HEK293 (cell line): ENCODE data around the gene KRT39.
"Not testable (repeated sequence)": the region's sequence is repeated elsewhere in the genome, so short reads cannot be mapped to it uniquely, and the experiment has no call there.

Experiments
- KLF16 ChIP-seq: fragments of 450-650 bp; formaldehyde crosslinking; IDR thresholded peaks from 2 replicates; pipeline ENCODE4 v1.5.1; 2017; ENCODE audit warnings: missing biosample characterization, missing genetic modification characterization
- KLF9 ChIP-seq: fragments of 450-650 bp; formaldehyde crosslinking; IDR thresholded peaks from 2 replicates; pipeline ENCODE4 v1.5.1; 2016; ENCODE audit warnings: missing biosample characterization, missing genetic modification characterization, low read depth
- OVOL3 ChIP-seq: fragments of 450-650 bp; formaldehyde crosslinking; IDR thresholded peaks from 2 replicates; pipeline ENCODE4 v1.5.1; 2016; ENCODE audit warnings: missing biosample characterization, missing genetic modification characterization
- TCF7L2 ChIP-seq: IDR thresholded peaks from 2 replicates; pipeline ENCODE4 v1.6.1; 2011; ENCODE audit warnings: low read depth, mild to moderate bottlenecking, inconsistent platforms, low read length, moderate library complexity, borderline replicate concordance
- ZNF121 ChIP-seq: fragments of 450-650 bp; formaldehyde crosslinking; IDR thresholded peaks from 2 replicates; pipeline ENCODE4 v1.5.1; 2016; ENCODE audit warnings: missing biosample characterization, missing genetic modification characterization
- ZNF23 ChIP-seq: fragments of 450-650 bp; formaldehyde crosslinking; IDR thresholded peaks from 2 replicates; pipeline ENCODE4 v1.5.1; 2016; ENCODE audit warnings: missing biosample characterization, missing genetic modification characterization, borderline replicate concordance
- ZNF341 ChIP-seq: fragments of 450-650 bp; formaldehyde crosslinking; IDR thresholded peaks from 2 replicates; pipeline ENCODE4; 2016; ENCODE audit warnings: low read depth, missing biosample characterization, missing genetic modification characterization
- ZNF658 ChIP-seq: fragments of 450-650 bp; formaldehyde crosslinking; IDR thresholded peaks from 2 replicates; pipeline ENCODE4; 2016; ENCODE audit warnings: missing biosample characterization, missing genetic modification characterization
- TF ChIP-seq, protein P1 (sequence below): fragments of 450-650 bp; formaldehyde crosslinking; IDR thresholded peaks from 2 replicates; pipeline ENCODE4 v1.5.1; 2016; ENCODE audit warnings: missing biosample characterization, missing genetic modification characterization
- TF ChIP-seq, protein P2 (sequence below): fragments of 450-650 bp; formaldehyde crosslinking; IDR thresholded peaks from 2 replicates; pipeline ENCODE4 v1.5.1; 2016; ENCODE audit warnings: missing biosample characterization, missing genetic modification characterization
- TF ChIP-seq, protein P3 (sequence below): fragments of 450-650 bp; formaldehyde crosslinking; conservative IDR thresholded peaks from 2 replicates; pipeline ENCODE4 v1.5.1; 2016; ENCODE audit warnings: low read depth, missing biosample characterization, missing genetic modification characterization
- TF ChIP-seq, protein P4 (sequence below): fragments of 450-650 bp; formaldehyde crosslinking; conservative IDR thresholded peaks from 2 replicates; pipeline ENCODE4 v1.5.1; 2016; ENCODE audit warnings: low read depth, missing biosample characterization, missing genetic modification characterization
- TF ChIP-seq, protein P5 (sequence below): sonication (generic); formaldehyde crosslinking; IDR thresholded peaks from 2 replicates; pipeline ENCODE4 v1.8.1; 2022; ENCODE audit warnings: mild to moderate bottlenecking, moderate library complexity, missing genetic modification reagents

DNA sequence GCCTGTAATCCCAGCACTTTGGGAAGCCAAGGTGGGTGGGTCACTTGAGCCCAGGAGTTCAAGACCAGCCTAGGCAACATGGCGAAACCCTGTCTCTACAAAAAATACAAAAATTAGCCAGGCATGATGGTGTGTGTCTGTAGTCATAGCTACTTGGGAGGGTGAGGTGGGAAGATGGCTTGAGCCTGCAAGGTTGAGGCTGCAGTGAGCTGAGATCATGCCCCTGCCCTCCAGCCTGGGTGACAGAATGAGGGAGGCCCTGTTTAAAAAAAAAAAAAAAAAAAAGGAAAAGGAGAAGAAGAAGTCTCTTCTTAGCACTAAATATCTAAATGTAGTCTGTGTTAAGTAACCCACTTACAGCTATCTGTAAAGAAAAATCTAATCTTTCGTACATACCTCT is 49.6 kb downstream of the KRT39 start:
- not testable (repeated sequence) for TF ChIP-seq ZNF658 (tag by site-specific recombination); KLF9 (tag by site-specific recombination); KLF16; ZNF23; ZNF121 (tag by site-specific recombination); TCF7L2; OVOL3; ZNF341 (tag by site-specific recombination)
- TF ChIP-seq, protein P1, sequence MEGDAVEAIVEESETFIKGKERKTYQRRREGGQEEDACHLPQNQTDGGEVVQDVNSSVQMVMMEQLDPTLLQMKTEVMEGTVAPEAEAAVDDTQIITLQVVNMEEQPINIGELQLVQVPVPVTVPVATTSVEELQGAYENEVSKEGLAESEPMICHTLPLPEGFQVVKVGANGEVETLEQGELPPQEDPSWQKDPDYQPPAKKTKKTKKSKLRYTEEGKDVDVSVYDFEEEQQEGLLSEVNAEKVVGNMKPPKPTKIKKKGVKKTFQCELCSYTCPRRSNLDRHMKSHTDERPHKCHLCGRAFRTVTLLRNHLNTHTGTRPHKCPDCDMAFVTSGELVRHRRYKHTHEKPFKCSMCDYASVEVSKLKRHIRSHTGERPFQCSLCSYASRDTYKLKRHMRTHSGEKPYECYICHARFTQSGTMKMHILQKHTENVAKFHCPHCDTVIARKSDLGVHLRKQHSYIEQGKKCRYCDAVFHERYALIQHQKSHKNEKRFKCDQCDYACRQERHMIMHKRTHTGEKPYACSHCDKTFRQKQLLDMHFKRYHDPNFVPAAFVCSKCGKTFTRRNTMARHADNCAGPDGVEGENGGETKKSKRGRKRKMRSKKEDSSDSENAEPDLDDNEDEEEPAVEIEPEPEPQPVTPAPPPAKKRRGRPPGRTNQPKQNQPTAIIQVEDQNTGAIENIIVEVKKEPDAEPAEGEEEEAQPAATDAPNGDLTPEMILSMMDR, result not testable (repeated sequence)
- TF ChIP-seq, protein P2, sequence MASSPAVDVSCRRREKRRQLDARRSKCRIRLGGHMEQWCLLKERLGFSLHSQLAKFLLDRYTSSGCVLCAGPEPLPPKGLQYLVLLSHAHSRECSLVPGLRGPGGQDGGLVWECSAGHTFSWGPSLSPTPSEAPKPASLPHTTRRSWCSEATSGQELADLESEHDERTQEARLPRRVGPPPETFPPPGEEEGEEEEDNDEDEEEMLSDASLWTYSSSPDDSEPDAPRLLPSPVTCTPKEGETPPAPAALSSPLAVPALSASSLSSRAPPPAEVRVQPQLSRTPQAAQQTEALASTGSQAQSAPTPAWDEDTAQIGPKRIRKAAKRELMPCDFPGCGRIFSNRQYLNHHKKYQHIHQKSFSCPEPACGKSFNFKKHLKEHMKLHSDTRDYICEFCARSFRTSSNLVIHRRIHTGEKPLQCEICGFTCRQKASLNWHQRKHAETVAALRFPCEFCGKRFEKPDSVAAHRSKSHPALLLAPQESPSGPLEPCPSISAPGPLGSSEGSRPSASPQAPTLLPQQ, result not testable (repeated sequence)
- TF ChIP-seq, protein P3, sequence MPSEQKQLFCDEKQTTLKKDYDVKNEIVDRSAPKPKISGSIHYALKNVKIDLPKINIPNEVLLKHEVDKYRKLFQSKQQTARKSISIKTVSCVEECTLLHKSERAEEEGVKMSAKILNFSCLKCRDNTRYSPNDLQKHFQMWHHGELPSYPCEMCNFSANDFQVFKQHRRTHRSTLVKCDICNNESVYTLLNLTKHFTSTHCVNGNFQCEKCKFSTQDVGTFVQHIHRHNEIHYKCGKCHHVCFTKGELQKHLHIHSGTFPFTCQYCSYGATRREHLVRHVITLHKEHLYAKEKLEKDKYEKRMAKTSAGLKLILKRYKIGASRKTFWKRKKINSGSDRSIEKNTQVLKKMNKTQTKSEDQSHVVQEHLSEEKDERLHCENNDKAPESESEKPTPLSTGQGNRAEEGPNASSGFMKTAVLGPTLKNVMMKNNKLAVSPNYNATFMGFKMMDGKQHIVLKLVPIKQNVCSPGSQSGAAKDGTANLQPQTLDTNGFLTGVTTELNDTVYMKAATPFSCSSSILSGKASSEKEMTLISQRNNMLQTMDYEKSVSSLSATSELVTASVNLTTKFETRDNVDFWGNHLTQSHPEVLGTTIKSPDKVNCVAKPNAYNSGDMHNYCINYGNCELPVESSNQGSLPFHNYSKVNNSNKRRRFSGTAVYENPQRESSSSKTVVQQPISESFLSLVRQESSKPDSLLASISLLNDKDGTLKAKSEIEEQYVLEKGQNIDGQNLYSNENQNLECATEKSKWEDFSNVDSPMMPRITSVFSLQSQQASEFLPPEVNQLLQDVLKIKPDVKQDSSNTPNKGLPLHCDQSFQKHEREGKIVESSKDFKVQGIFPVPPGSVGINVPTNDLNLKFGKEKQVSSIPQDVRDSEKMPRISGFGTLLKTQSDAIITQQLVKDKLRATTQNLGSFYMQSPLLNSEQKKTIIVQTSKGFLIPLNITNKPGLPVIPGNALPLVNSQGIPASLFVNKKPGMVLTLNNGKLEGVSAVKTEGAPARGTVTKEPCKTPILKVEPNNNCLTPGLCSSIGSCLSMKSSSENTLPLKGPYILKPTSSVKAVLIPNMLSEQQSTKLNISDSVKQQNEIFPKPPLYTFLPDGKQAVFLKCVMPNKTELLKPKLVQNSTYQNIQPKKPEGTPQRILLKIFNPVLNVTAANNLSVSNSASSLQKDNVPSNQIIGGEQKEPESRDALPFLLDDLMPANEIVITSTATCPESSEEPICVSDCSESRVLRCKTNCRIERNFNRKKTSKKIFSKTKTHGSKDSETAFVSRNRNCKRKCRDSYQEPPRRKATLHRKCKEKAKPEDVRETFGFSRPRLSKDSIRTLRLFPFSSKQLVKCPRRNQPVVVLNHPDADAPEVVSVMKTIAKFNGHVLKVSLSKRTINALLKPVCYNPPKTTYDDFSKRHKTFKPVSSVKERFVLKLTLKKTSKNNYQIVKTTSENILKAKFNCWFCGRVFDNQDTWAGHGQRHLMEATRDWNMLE (tag by site-specific recombination), result not testable (repeated sequence)
- TF ChIP-seq, protein P4, sequence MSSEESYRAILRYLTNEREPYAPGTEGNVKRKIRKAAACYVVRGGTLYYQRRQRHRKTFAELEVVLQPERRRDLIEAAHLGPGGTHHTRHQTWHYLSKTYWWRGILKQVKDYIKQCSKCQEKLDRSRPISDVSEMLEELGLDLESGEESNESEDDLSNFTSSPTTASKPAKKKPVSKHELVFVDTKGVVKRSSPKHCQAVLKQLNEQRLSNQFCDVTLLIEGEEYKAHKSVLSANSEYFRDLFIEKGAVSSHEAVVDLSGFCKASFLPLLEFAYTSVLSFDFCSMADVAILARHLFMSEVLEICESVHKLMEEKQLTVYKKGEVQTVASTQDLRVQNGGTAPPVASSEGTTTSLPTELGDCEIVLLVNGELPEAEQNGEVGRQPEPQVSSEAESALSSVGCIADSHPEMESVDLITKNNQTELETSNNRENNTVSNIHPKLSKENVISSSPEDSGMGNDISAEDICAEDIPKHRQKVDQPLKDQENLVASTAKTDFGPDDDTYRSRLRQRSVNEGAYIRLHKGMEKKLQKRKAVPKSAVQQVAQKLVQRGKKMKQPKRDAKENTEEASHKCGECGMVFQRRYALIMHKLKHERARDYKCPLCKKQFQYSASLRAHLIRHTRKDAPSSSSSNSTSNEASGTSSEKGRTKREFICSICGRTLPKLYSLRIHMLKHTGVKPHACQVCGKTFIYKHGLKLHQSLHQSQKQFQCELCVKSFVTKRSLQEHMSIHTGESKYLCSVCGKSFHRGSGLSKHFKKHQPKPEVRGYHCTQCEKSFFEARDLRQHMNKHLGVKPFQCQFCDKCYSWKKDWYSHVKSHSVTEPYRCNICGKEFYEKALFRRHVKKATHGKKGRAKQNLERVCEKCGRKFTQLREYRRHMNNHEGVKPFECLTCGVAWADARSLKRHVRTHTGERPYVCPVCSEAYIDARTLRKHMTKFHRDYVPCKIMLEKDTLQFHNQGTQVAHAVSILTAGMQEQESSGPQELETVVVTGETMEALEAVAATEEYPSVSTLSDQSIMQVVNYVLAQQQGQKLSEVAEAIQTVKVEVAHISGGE (tag by site-specific recombination), result not testable (repeated sequence)
- TF ChIP-seq, protein P5, sequence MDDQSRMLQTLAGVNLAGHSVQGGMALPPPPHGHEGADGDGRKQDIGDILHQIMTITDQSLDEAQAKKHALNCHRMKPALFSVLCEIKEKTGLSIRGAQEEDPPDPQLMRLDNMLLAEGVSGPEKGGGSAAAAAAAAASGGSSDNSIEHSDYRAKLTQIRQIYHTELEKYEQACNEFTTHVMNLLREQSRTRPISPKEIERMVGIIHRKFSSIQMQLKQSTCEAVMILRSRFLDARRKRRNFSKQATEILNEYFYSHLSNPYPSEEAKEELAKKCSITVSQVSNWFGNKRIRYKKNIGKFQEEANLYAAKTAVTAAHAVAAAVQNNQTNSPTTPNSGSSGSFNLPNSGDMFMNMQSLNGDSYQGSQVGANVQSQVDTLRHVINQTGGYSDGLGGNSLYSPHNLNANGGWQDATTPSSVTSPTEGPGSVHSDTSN, result not testable (repeated sequence)
